C4-2B (cell line): ENCODE results near the gene FAF1.

Experiments
- H3K27ac ChIP-seq: fragments of 450-650 bp; 2 replicates; pipeline ENCODE4 v1.5.1; 2017
- ZFX ChIP-seq: fragments of 450-650 bp; IDR thresholded peaks from 2 replicates; pipeline ENCODE4 v1.6.1; 2017
- TF ChIP-seq, protein P1 (sequence below): fragments of 450-650 bp; conservative IDR thresholded peaks from 2 replicates; pipeline ENCODE4 v1.5.1; 2017; ENCODE audit warnings: mild to moderate bottlenecking

FAF1 gene

DNA sequence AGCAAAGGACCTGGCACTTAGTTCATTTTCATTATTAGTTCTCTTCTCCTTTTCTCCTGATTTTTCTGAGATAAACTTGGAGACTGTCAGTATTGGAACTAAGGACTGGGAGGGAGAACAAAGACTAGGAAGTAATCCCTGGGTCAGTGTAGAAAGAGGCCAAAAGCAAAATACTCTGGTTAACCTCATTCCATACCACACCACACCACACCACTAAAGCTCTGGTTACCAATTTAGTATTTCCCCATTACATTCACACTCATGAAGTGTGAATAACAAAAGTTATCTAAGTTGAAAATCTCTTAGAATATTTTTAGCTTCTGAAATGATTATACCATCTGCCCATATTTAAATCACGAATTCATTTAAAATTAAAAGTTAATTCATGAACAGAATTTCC is 467.9 kb downstream of the FAF1 start:
- H3K27ac ChIP-seq = no peak overlapping the region
- TF ChIP-seq ZFX = no peak
- TF ChIP-seq, protein P1, sequence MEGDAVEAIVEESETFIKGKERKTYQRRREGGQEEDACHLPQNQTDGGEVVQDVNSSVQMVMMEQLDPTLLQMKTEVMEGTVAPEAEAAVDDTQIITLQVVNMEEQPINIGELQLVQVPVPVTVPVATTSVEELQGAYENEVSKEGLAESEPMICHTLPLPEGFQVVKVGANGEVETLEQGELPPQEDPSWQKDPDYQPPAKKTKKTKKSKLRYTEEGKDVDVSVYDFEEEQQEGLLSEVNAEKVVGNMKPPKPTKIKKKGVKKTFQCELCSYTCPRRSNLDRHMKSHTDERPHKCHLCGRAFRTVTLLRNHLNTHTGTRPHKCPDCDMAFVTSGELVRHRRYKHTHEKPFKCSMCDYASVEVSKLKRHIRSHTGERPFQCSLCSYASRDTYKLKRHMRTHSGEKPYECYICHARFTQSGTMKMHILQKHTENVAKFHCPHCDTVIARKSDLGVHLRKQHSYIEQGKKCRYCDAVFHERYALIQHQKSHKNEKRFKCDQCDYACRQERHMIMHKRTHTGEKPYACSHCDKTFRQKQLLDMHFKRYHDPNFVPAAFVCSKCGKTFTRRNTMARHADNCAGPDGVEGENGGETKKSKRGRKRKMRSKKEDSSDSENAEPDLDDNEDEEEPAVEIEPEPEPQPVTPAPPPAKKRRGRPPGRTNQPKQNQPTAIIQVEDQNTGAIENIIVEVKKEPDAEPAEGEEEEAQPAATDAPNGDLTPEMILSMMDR = no peak

DNA sequence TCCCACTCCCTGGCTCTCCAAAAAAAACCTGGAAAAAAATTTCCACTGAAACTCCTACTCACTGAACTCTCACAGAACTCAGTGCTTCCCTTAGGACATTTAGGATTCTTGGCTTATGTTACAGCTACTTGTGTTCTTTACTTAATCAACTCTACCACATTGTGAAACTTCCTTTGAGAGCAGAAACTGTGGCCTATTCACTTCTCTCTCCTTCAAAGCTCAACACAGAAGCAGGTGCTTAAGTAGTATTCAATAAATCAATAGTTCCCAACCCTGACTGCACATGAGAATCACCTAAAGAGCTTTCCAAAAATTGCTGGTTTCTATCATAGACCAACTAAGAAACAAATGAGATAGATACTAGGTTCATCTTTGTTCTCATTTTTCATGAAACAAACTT is 468.9 kb downstream of the FAF1 start:
- no peak overlapping the region for H3K27ac ChIP-seq
- TF ChIP-seq ZFX = no peak
- TF ChIP-seq, protein P1 = no peak

DNA sequence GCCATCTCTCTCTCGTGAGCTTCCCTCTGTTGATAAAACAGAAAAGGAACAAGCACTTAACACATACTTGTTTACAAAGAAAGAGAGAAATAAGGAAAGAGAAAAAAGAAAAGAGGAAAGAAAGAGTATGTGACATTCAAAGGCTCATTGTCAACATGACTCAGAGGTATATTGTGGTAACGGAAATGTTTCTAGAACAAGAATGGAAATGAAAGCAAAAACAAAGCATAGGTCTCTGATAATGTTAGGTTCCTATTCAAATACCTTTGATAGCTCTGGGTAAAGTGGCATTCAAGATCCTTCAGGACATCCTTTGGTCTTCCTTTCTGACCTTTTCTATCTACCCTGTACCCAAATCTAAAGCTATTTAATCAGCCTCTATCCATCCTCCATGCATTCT is 469.4 kb downstream of the FAF1 start:
- H3K27ac ChIP-seq = no peak overlapping the region
- TF ChIP-seq, protein P1 = no peak
- TF ChIP-seq ZFX = no peak

DNA sequence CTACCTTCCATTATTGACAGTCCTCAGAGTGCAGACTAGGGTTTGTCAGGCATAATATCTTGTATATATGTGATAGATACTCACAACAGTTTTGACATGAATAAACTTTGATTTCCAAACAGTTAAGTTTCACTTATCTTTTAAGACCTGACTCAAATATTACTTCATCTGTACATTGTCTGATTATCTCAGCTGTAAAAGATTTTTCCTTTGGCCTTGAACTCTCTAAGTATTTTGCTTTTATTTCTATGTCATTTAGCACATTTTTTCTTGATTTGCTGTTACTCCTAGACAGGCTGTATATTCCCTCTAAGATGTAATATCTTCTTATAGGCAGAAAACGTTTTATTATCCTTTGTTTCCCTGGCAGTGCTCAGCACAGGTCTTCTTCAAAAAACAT is 471.2 kb downstream of the FAF1 start:
- H3K27ac ChIP-seq = no peak overlapping the region
- TF ChIP-seq, protein P1 = no peak
- TF ChIP-seq ZFX = no peak

DNA sequence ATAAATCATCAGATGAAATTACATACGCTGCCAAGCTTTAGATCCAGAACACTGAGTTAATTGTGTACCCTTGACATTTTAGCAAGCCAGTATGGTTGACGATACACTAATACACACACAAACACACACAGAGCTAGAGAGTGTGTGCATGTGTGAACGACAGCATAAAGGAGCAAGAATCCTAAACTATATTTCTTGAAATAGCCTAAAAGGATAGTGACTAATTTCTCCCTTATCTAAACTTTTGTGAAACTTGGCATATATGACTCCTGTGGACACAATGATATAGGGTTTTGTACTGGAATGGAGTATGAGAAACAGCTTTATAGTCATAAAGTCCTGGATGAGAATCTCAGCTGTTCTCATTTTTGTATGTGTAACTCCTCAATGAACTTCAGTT is 471.7 kb downstream of the FAF1 start:
- no peak overlapping the region for H3K27ac ChIP-seq
- no peak for TF ChIP-seq ZFX
- TF ChIP-seq, protein P1 = no peak

DNA sequence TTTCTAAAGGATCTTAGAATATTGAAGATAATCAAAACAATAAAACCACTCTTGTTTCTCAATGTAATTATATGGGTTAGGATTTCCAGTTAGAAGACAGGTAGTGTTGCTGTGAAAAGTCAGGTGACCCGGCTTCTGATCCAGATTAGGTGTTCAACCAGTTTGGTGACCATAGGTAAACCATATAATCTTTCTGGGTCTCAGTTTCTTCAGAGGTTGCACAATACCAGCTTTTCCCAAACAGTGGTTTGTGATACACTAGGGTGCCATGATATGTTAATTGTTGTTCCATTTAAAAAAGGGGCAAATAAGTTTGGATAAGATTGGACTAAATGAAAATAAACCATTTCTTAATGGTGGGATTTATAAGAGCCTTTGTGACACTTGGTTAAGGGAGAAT is 472.3 kb downstream of the FAF1 start:
- TF ChIP-seq, protein P1 = no peak
- no peak for TF ChIP-seq ZFX
- H3K27ac ChIP-seq = no peak overlapping the region

DNA sequence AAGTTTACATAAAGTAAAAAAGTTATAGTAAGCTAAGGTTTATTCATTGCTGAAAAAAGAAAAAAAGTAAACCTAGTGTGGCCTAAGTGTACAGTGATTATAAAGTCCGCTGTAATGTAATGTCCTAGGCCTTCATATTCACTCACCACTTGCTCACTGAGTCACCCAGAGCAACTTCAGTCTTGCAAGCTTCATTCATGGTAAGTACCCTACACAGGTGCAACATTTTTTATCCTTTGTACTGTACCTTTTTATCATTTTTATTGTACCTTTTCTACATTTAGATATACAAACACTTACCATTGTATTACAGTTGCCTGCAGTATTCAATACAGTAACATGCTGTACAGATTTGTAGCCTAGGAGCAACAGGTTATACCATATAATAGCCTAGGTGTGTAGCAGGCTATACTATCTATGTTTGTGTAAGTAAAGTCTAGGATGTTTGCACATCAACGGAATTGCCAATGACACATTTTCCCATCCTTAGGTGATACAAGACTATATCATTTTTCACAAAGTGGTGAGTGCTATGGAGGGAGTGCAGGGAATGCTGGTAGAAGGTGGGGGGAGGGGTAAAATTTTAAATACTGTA is 478.8 kb downstream of the FAF1 start:
- H3K27ac ChIP-seq = no peak overlapping the region
- TF ChIP-seq ZFX = no peak
- TF ChIP-seq, protein P1 = no peak
